ENCODE measurements around the gene AEBP1.
"Not testable (repeated sequence)": the region's sequence is repeated elsewhere in the genome, so short reads cannot be mapped to it uniquely, and the experiment has no call there.

The AEBP1 gene

DNA sequence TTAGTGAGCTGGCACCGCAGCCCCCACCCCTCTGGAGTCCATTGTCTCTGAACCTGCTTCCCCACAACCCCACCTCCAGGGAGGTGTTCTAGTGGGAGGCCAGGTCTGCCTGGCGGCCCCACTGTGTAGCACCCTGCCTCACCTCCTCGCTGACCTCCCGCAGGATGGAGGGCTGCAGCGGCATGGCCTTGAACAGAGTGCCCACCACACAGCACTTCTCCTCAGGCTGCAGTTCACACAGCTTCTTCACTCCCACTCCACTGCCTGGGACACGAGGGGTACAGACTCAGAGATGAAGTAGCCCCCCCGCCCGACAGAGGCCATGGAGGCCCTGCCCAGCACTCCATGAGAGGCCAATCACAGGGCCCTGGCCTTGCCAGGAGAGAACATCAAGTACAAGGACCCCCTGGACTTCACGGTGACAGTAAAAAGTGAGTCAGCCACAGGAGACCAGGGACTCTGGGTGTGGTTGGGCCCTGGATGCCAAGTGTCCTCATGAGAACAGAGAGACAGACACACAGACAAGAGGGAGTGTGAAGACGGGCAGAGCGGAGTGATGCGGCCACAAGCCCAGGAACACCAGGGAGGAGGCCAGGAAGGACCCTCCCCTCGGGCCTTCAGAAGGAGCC, 13.8 kb downstream of the AEBP1 start:
- no peak for DNase-seq (ENCODE audit: low spot score)

- DNase-seq (ENCODE audit: low spot score) = no peak
These were observed 15.8 kb downstream of the AEBP1 start for GRCh38 chr7:44119829-44120380.

GRCh38 chr7:44120395-44120794, 16.2 kb downstream of the AEBP1 start:
- DNase-seq (ENCODE audit: low spot score) = no peak

DNA sequence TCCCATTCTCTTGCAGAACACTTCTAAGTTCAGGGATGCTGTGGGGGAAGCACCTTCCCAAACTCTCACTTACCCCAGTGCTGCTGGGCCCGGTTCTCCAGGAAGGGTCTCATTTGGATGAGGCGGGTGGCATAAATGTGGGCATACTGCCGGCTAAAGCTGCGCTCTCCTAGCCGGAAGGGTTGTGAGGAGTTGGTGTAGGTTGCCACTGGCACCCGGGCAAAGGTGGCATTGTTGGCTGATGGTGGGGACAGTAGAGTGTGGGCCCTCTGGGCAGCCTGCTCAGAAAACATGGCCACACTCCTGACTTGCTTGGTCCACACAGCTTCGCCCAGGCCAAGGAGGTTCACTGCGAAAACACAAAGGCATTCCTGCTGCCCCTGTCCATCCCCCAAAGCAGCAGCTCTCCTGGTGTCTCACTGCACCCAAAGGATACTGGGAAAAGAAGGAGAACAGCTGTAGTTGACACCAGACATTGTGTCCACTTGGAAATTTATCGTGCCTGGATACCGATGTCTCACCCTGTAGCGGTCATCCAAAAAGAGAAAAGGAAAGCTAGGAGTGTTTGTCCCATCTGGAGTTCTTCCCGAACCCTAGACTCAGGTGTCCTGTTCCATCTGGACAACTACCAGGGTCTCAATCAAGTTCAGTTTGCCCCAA, 17.7 kb downstream of the AEBP1 start:
- no peak for DNase-seq (ENCODE audit: low spot score)

DNA sequence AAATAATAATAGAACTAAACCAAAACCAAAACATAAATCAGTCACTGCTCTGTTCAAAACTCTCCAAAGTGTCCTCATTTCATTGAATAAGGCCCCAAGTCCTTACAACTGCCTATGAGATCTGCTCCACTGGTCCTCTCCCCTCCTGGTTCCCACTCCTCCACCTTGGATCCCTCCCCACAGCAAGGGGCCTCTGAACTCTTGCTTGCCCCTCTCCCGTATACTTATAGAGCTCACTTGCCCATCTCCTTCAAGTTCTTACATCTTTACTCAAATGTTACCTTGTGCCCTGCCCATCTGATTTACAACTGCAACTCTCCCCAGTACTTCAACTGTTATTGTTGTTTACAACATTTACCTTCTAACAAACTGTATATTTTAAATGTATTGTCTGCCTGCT, 18.4 kb downstream of the AEBP1 start:
- DNase-seq (ENCODE audit: low spot score) = no peak

DNA sequence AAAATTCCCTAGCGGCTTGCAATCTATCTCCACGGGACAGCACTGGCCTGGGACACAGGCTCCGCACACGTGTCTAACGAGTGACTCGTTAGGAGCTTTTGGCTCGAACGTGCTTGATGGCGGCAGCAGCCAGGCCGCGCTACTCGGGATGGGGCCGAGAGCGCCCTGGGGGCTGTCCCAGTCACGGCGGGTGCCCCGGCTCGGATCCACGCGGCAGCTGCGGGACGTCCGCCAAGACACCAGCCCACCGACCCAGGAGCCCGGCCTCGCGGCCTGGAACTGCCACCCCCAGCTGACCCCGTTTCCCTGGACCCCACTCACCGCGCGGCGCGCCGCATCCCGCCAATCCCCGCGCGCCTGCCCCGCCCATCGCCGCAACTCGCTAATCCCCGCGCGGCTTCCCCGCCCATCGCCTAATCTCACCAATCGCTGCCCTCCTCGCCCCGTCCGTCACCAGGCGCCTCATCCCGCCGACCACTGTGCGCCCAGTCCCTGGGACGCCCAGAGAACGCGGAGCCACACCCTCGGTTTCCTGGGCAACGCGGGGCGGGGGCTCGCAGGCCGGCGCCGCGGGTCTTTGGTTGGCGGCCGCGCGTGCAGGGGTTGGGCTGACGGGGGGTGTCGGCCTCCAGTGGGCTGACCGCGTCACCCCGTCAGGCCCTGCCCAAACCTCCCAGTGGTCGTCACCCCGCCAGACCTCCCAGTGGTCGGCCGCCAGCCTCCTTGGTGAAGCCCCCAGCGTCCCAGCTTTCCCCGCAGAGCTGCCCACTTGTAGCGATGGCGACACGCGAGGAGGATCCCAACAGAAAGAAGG, 19.3 kb downstream of the AEBP1 start, which contains the start of gene POLD2:
POLD2 (minus strand) TSS at position 359 of the 814 bp plus-strand sequence. CDS start 1,495 bp downstream, outside the sequence.
- peak; percentile 97 for DNase-seq (ENCODE audit: low spot score)

DNA sequence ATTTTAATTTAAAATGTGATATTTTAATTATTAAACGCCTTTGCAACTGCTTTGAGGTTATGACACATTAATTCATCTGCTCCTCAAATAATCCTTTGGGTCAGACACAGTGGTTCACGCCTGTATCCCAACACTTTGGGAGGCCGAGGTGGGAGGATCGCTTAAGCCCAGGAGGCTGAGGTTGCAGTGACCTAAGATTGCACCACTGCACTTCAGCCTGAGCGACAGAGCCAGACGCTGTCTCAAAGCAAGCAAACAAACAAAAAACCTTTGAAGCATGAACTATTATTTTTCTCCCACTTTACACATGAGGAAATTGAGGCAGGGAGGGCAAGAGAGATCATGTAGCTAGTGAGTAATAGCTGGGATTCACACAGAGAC, 20.7 kb downstream of the AEBP1 start:
- no peak for DNase-seq (ENCODE audit: low spot score)

- DNase-seq (ENCODE audit: low spot score) = not testable (repeated sequence)
These were observed 22.4 kb downstream of the AEBP1 start for GRCh38 chr7:44126574-44126973.

DNA sequence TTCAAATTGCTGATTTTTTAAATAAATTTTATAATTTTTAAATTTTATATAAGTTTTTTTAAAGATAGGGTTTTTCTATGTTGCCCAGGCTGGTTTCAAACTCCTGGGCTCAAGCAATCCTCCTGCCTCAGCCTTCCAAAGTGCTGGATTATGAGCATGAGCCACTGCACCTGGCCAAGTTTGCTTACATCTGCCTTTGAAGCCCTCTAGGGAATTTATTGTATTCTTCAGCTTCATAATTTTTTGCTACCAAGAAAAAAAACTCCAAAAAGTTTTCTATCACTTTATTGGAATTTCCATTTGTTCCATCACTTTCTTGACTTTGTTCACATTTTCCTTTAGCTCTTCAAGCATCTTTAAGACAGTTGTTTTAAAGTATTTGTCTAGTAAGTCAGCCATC, 23.0 kb downstream of the AEBP1 start:
- DNase-seq (ENCODE audit: low spot score) = no peak

DNA sequence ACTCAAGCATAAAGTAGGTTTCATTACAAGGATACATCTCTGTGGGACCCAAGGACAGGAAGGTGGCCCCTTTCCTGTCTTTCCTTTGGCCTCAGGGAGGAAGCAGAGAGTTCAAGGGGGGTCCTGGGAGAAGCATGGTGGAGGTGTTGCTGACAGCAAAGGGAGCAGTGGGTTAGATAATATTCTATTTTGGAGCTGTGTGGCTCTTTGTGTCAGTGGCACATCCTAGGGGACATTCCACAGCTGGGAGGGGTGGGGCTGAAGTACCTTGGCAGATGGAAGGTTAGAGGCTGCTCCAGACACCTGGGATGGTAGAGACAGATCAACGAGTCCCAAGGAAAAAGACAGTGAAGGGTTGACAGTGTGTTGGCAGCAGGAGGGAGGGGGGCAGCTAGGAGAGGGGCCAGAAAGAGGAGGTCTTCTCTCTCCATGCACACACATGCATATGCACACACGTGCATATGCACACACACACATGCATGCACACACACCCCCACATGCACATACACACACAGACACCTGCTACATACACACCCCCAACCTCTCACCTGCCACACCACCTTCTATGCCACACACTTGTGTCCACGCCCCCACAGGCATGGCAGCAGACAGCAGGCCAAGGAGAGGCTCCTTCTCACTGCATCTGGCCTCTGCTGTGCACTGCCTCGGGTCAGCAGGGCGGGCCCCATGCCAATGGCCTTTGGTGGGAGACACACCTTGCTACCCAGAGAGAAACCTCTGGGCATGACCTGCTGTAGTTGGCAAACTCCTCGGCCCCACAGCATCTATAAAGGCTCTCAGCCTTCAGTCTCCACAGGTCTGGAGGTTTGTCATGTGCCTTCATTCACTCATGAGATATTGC, 24.8 kb downstream of the AEBP1 start:
- no peak for DNase-seq (ENCODE audit: low spot score)

DNA sequence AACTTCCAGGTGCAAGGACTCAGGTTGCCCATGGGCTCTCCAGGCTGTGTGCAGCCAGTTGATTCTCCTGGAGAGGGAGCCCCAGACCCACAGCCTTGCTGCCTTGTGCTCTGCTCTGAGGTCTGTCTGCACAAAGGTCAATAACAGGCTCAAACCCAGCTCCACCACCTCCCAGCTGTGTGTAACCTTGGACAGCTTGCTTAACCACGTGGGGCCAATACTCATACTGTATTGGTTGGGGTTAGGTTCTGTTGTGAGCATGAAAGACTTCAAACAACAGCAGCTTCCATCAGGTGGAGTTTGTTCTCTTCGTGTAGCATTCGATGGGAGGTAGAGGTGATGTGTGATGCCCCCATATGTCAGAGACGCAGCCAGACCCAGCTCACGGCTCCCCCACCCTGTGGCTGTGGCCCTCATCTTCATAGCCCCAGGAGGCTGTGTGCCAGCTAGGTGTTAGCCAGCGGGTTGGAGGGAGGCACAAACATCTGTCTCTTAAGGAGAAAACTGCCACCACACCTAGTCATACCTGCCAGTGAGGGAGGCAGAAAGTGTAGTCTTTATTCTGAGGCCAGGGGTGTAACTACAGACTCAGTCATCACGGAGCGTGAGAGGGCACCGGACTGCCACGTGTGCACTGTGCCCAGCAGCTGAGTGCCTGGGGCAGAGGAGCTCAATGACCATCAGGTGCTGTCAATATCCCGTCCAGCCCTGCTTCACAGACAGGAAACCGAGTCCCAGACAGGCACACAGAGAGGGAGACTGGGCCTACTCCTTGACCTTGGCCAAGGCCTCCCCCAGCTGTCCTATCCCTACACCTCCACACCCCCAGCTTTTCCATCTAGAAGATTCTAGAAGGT, 27.3 kb downstream of the AEBP1 start:
- DNase-seq (ENCODE audit: low spot score) = peak; percentile 78

DNA sequence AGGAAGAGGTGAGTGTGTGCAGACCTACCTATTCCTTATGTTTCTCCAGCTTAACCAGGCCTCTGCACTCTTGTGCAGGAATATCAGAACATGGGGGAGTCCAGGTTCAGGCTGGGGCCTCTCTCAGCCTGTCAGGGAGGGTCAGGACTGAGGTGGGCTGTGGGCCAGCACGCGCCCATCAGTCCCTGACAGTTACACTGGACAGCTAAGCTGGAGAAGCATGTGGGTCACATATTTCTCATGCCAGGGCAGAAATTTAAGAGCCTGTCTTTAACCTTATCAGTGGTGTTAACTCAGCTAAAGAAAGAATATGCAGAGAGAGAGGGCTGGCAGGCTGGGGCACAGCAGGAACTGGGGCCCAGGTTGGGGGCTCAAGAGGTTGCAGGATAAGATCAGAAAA, 27.9 kb downstream of the AEBP1 start:
- no peak for DNase-seq (ENCODE audit: low spot score)

DNA sequence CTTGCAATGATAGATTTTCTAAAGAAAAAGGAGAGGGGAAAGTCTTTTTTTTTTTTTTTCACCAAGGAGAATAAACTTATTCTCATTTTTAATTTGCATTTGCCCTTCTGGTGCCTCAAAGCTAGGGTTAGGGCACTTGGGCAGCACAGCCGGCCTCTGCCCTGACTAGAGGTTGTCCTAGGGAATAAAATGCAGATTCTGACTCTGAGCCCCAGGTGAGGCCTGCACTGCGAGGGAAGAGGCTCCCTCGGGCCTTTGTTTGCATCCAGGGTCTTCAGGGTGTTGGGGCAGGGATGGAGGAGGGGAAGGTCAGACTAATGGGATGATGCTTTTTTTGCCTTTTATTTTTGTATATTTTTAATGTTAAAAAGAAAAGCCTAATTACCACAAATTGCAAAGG, 29.1 kb downstream of the AEBP1 start:
- DNase-seq (ENCODE audit: low spot score) = no peak

DNA sequence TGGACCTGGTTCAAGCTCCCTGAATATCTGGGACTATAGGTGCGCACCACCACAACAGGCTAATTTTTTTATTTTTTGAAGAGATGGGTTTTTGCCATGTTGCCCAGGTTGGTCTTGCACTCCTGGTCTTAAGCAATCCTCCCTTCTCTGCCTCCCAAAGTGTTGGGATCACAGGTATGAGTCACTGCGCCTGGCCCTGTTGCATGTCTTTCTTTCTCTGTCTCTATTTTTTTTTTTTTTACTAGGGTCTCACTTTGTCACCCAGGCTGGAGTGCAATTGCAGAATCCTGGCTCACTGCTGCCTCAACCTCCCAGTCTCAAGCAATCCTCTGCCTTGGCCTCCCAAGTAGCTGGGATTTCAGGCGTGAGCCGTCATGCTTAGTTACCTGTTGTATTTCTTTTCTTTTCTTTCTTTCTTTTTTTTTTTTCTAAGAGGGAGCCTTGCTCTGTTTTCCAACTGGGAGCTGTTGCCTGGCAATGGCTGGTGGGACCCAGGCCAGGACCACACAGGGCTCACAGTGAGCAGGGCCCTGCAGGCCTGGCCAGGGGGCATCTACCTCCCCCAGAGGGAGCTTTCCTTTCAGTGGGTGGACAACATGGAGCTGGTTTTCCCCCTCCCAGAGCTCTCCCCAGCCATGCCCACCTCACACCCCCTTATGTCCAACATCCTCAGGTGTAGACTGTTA, 30.9 kb downstream of the AEBP1 start:
- DNase-seq (ENCODE audit: low spot score) = no peak

DNA sequence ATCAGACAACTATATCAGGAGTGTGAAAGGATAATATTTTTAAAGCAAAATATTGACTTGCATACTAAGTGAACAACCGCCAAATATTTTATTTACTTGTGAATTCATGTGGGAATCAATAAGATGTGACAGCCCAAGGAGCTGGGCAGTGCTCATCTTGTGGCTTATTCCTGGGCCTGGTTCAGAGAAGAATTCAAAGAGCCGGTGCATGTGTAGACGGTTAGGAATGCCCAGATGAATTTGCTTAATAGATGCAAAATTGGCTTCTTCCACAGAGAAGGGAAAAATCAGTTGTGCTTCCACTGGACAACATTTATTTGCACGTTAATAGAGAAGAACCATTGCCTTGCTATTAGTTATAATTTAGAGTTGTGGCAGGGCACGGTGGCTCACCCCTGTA, 32.6 kb downstream of the AEBP1 start:
- DNase-seq (ENCODE audit: low spot score) = no peak

GRCh38 chr7:44138698-44139097, 34.6 kb downstream of the AEBP1 start:
- no peak for DNase-seq (ENCODE audit: low spot score)

DNA sequence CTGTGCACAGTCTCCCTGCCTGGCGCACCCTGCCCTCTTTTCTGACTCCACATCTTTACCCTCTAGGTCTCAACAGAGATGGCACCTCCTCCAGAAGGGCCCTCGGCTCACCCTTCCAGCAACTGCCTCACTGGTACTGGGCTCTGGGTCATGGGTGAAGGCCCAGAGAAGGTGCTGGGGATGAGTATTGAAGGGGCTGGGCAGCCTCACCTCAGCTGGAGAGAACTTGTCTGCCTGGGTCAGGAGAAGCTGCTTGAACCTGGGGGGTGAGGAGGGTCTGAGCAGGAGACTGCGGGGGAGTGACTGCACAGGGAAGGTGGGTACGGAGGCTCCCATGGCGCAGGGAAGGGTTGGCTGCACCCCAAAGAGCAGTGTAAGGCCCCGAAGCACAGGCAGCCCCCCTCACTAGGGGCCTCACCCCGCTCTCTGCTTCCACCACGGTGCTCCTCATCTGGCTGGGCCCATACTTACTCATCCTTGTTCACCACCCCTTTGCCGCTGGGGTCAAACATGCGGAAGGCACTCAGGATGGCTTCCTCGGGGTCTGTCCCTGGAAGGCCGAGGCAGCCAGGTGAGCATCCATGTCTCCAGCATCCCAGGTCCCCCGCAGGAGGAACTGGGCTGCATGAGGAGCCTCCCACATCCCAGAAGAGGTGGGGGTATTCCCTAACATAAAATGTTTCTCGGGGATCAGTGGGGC, 35.3 kb downstream of the AEBP1 start:
- no peak for DNase-seq (ENCODE audit: low spot score)

DNA sequence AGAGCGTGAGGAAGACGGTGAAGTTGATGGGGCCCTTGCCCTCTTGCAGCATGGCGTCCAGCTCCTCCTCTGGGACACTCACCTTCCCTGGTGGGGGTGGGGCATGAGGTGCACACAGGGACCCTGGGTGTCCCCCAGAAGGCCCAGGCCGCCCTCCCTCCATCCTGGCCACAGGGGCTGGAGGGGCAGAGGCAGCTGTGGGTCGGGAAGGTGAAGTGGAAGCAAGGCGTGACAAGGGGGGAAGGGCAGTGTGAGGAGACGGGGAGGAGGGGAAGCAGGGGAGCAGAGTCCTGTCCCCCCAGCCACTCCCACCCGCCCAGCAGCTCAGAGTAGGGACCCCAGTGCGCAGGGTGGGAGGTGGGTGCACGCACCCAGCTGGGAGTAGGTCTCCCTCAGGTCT, 36.2 kb downstream of the AEBP1 start:
- no peak for DNase-seq (ENCODE audit: low spot score)

GRCh38 chr7:44141221-44141850, 37.2 kb downstream of the AEBP1 start, which contains the start of gene MYL7:
Gene MYL7, minus strand, starts transcription at chr7:44141332. Its CDS starts 27 bp downstream, at chr7:44141305.
- no peak for DNase-seq (ENCODE audit: low spot score)
